ENCODE data around the gene CXCL6. TPM values are rescaled to one million over a fixed set of nuclear protein-coding genes. Genes with fewer than 3 reads are reported as not detected.

Gene CXCL6
- total RNA-seq, 1 donor from 2014 or later = 1.2 TPM

GRCh38 chr4:73867783-73868182, 31.3 kb downstream of the CXCL6 start:
- no peak for DNase-seq (ENCODE audit: low spot score)

- peak; percentile 13 for DNase-seq (ENCODE audit: low spot score)
These were observed 32.0 kb downstream of the CXCL6 start for GRCh38 chr4:73868206-73869129.

DNA sequence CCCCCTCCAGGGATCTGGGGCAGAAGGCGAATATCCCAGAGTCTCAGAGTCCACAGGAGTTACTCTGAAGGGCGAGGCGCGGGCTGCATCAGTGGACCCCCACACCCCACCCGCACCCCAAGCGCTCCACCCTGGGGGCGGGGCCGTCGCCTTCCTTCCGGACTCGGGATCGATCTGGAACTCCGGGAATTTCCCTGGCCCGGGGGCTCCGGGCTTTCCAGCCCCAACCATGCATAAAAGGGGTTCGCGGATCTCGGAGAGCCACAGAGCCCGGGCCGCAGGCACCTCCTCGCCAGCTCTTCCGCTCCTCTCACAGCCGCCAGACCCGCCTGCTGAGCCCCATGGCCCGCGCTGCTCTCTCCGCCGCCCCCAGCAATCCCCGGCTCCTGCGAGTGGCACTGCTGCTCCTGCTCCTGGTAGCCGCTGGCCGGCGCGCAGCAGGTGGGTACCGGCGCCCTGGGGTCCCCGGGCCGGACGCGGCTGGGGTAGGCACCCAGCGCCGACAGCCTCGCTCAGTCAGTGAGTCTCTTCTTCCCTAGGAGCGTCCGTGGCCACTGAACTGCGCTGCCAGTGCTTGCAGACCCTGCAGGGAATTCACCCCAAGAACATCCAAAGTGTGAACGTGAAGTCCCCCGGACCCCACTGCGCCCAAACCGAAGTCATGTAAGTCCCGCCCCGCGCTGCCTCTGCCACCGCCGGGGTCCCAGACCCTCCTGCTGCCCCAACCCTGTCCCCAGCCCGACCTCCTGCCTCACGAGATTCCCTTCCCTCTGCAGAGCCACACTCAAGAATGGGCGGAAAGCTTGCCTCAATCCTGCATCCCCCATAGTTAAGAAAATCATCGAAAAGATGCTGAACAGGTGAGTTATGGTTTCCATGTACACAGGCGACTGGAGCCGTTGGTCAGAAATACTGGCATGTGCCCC, 32.9 kb downstream of the CXCL6 start, which contains the start of gene CXCL1:
Gene CXCL1 (plus strand): TSS at position 264 of the 926 bp plus-strand sequence. CDS start 78 bp downstream, at position 342.
- peak; percentile 20 for DNase-seq (ENCODE audit: low spot score)

DNA sequence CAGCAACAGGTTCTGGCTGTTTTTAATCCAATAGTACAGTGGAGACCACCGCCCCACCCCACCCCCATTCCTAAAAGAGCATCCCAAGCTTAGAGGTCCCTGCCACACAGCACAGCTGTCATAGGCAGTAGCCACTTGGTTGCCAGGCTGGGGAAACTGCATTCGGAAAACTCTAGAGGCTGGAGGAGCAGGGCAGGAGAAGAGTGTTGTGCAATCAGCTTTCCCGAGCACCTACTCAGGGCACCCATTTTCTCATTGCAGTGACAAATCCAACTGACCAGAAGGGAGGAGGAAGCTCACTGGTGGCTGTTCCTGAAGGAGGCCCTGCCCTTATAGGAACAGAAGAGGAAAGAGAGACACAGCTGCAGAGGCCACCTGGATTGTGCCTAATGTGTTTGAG, 33.8 kb downstream of the CXCL6 start:
- DNase-seq (ENCODE audit: low spot score) = no peak

DNA sequence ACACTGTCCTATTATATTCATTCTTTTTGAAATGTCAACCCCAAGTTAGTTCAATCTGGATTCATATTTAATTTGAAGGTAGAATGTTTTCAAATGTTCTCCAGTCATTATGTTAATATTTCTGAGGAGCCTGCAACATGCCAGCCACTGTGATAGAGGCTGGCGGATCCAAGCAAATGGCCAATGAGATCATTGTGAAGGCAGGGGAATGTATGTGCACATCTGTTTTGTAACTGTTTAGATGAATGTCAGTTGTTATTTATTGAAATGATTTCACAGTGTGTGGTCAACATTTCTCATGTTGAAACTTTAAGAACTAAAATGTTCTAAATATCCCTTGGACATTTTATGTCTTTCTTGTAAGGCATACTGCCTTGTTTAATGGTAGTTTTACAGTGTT, 34.3 kb downstream of the CXCL6 start:
- DNase-seq (ENCODE audit: low spot score) = no peak

DNA sequence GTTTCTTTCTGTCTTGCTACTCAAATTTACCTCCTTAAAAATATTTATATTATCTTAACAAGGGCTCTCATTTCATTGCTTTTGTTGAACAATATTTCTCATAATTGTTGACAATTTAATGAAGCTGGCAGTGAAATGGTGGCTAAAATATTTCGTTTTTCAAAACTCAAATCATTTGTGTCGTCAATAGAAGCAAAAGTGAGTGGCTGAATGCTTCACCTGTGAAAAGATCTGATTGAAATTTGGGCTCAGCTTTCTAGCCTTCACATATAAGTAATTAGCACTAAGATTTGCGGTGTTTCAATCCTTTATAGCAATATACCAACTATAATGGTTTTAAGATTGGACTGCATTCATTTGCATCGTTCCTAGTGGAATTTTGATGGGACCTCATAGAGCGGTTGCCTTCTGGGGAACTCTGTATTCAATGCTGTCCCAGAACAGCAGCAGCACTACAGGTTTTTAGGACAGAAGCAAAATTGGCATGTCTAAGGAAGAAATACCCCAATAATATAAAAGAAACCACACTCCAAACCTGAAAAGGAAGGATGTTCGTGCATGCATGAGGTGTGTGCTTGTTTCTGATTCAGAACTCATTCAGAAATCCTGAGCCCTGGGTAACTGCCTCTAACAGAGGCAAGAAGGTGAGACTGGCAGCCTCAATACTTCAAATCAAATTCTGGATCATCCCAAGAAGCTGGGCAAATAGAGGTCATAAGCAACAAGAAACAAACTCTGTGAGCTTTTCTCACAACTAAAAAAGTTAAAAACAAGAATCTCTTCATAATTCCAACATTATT, 35.2 kb downstream of the CXCL6 start:
- no peak for DNase-seq (ENCODE audit: low spot score)

- DNase-seq (ENCODE audit: low spot score) = peak; percentile 11
These were observed 36.0 kb downstream of the CXCL6 start for GRCh38 chr4:73872316-73873108.

GRCh38 chr4:73874386-73874785, 37.9 kb downstream of the CXCL6 start:
- no peak for DNase-seq (ENCODE audit: low spot score)

DNA sequence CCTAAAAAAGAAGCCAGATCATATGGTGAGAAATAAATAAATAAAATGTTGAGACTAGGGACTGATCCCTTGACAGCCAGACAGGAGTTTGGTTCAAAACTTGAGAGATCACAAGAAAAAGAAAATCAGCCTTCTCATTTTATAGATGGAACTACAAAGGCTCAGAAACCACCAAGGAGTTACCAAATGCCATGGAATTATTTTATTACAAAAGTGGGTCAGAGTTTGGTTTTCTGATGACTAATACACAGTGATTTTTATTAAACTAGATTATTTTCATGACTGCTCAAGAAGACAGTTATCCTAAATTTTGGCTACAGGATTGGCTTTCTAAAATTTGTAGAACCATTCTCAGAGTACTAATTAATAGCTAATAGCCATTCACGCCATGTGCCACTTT, 38.9 kb downstream of the CXCL6 start:
- DNase-seq (ENCODE audit: low spot score) = no peak

- DNase-seq (ENCODE audit: low spot score) = no peak
These were observed 46.8 kb downstream of the CXCL6 start for GRCh38 chr4:73883306-73883705.

DNA sequence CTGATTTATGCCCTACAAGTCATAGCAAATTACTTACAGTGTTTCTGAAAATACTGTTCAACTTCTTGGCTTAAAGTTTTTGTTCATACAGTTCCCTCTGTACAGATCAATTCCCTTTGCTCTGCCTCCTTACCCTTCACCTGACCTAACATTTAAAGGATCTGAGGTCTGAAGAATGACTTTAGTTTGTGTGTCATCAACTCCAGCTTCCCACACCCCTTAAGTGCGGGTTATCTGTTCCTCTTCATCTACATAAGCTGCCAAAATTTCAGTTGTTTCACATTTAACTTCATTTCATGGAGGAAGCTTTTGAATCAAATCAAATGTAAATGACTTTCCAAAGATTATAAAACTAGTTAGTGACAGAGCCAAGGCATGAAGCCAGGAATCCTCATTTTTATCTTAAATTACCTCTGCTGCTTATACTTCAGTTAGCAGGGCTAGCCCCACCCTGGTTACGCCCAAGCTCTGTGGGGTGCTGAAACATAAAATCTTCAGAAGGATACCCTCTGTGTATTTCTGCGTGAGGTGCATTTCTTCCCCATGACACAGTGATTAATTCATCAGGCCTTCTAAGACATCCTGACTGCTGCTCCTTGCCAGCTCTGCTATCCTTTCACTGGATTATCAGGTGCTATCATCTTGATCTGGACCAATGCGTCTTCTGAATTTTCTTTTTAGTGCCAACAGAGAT, 49.2 kb downstream of the CXCL6 start:
- DNase-seq (ENCODE audit: low spot score) = no peak

Other genes with a start within 250 kb of the CXCL6 start
- 4.1 TPM for gene RASSF6, start 216.2 kb upstream of the CXCL6 start, total RNA-seq (ENCODE audit: insufficient read depth, low replicate concordance)
- 17.1 TPM for gene CXCL8, start 96.1 kb upstream of the CXCL6 start, total RNA-seq (ENCODE audit: insufficient read depth, low replicate concordance)
- not detected for gene PF4V1, start 16.6 kb downstream of the CXCL6 start, total RNA-seq (ENCODE audit: insufficient read depth, low replicate concordance)
- gene CXCL1, start 32.7 kb downstream of the CXCL6 start, total RNA-seq (ENCODE audit: insufficient read depth, low replicate concordance) = 56.1 TPM
- gene PF4, start 145.3 kb downstream of the CXCL6 start, total RNA-seq (ENCODE audit: insufficient read depth, low replicate concordance) = not detected
- 22.6 TPM for gene PPBP, start 151.5 kb downstream of the CXCL6 start, total RNA-seq (ENCODE audit: insufficient read depth, low replicate concordance)
- gene CXCL5, start 162.0 kb downstream of the CXCL6 start, total RNA-seq (ENCODE audit: insufficient read depth, low replicate concordance) = 2.6 TPM
- 7.0 TPM for gene CXCL3, start 202.0 kb downstream of the CXCL6 start, total RNA-seq (ENCODE audit: insufficient read depth, low replicate concordance)